ENCODE measurements around the gene ARHGEF2.

The ARHGEF2 gene

DNA sequence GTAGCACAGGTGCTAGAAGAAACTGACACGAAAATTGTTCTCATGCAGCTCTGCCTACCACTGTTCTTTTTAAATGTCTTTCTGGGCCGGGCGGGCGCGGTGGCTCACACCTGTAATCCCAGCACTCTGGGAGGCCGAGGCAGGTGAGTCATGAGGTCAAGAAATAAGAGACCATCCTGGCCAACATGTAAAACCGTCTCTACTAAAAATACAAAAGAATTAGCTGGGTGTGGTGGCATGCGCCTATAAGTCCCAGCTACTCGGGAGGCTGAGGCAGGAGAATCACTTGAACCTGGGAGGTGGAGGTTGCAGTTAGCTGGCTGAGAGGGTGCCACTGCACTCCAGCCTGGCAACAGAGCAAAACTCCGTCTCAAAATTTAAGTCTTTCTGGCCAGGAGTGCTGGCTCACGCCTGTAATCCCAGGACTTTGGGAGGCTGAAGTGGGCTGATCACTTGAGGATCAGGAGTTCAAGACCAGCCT is 66.3 kb downstream of the ARHGEF2 start:
- Mint-ChIP-seq H3K27ac (peak overlapping the region; percentile 98), H3K9me3 (no peaks in the 10 kb centered on the region), H3K4me3 (no peak overlapping the region), H3K4me1 (ENCODE audit: low read depth) (peaks cover 15% of the 10 kb centered on the region), H3K36me3 (ENCODE audit: low read depth) (peaks cover 42% of the 10 kb centered on the region), H3K27me3 (no peaks in the 10 kb centered on the region)
- intact Hi-C loops (cut with micrococcal nuclease) = no loop called here

DNA sequence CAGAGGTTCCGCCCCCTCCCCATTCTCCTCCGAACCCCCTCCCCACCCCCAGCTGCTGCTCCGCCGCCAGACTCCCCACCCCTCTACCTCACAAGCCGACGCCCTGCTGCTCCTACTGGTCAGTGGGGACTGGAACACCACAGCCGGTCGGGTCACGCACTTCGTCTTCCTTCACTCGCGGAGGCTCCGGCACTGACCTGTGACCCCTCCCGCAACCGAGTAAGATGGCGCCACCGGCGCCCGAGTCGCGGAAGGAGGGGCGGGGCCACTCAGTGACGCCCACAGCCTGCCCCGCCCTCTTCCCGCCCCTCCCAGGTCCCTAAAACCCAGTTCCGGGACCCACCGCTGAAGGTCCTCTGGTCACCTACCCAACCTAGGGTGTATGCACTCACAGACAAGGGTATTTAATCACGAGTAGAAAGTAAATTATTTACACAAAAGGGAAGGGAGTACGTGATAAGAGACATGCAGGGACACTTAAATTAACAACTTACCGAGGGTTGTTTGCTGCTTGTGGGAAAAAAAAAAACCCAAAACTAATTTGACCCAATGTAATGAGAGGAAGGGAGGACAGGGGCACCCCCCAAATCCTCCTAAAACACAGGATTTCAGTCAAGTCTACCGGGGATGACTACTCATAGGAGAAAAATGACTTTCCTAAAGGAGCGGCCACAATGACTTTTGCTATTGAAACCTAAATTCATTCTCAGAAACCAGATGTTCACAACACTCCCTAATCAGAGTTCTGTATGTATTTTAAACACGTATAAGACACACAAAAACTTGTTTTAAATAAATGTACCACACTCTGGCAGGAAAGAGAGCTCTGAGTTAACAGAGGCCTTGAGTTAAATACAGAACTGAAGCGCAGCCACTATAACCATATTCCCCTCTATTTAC is 66.9 kb downstream of the ARHGEF2 start, which contains the start of gene RIT1:
Gene RIT1, minus strand, starts transcription at position 194 of the 900 bp plus-strand sequence. CDS start 588 bp downstream, outside the sequence.
- Mint-ChIP-seq H3K36me3 (ENCODE audit: low read depth) (peaks cover 49% of the 10 kb centered on the region), H3K27ac (peak within 1 kb of the TSS; percentile 98), H3K9me3 (no peaks in the 10 kb centered on the region), H3K4me1 (ENCODE audit: low read depth) (peaks cover 15% of the 10 kb centered on the region), H3K27me3 (no peaks in the 10 kb centered on the region), H3K4me3 (peak within 1 kb of the TSS; percentile 98)
- intact Hi-C loops (cut with micrococcal nuclease) = loop anchor here (2.0 kb wide), 1 partner anchor 53 kb away; the partner anchor contains the start of gene SYT11

DNA sequence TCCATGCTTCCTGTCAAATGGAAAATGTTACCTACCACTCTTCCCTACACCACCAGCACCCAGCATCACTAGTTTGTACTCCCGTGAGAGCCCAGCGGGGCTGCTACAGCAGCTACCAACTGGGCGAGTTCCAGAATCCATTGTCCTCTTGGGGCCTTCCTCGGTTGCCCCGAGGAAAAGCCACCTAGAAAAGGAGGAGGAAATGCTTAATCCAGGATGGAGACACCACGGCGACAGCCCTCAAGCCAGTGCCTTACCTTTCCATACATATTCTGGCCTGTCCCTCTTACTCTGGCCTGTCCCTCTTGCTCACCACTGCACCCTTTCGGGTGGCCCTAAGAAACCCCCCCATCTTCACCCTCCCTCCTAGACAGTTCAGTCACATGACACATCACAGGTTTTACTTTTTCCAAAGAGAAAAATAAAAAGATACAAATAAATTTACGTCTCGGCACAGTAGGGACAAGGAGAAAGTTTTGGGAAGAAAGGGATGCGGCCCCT is 67.7 kb downstream of the ARHGEF2 start:
- Mint-ChIP-seq H3K36me3 (ENCODE audit: low read depth) (peaks cover 55% of the 10 kb centered on the region), H3K4me1 (ENCODE audit: low read depth) (peaks cover 15% of the 10 kb centered on the region), H3K27me3 (no peaks in the 10 kb centered on the region), H3K27ac (peak overlapping the region; percentile 98), H3K9me3 (no peaks in the 10 kb centered on the region), H3K4me3 (peak overlapping the region; percentile 98)
- intact Hi-C loops (cut with micrococcal nuclease) = loop anchor here (2.0 kb wide), 1 partner anchor 52 kb away; the partner anchor contains the start of gene SYT11

DNA sequence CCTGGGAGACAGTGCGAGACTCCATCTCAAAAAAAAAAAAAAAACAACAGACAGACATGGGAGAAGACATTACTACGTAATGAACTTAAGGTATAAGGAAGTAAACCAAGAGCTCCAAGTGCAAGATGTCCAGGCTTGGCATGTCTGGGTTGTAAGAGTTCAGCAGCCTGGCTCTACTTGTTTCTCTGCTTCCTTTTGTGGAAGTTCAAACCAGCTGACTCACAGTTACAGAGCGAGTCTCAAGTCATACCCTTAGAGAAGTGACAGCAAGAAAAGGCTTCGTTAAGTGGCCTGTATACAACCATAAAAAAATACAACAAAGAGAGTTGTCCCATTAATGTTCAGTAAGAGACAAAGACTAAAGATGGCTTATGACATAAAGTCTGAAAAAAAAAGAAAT is 68.5 kb downstream of the ARHGEF2 start:
- Mint-ChIP-seq H3K4me1 (ENCODE audit: low read depth) (peaks cover 15% of the 10 kb centered on the region), H3K9me3 (no peaks in the 10 kb centered on the region), H3K27me3 (no peaks in the 10 kb centered on the region), H3K36me3 (ENCODE audit: low read depth) (peaks cover 60% of the 10 kb centered on the region), H3K4me3 (peak overlapping the region; percentile 98), H3K27ac (peak overlapping the region; percentile 98)
- intact Hi-C loops (cut with micrococcal nuclease) = loop anchor here (2.0 kb wide), 1 partner anchor 51 kb away; the partner anchor contains the start of gene SYT11

DNA sequence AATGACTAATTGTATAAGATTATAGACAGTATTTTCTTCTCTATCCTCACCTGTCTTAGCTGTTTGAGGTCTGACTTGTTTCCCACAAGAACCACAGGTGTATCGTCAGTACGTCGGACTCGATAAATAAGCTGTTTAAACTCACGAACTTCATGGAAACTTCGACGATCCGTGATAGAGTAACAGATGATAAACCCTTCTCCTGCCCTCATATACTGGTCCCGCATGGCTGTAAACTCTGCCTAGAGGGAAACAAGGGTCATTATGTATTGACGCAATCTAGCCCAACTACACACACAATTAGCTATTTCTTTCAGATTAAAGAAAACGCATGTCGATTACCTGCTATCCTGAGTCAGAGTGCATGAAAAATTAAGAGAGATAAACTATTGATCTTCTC is 74.1 kb downstream of the ARHGEF2 start:
- Mint-ChIP-seq H3K4me1 (ENCODE audit: low read depth) (peaks cover 6% of the 10 kb centered on the region), H3K36me3 (ENCODE audit: low read depth) (peaks cover 94% of the 10 kb centered on the region), H3K9me3 (no peaks in the 10 kb centered on the region), H3K4me3 (no peak overlapping the region), H3K27me3 (no peaks in the 10 kb centered on the region), H3K27ac (no peak overlapping the region)
- intact Hi-C loops (cut with micrococcal nuclease) = no loop called here

DNA sequence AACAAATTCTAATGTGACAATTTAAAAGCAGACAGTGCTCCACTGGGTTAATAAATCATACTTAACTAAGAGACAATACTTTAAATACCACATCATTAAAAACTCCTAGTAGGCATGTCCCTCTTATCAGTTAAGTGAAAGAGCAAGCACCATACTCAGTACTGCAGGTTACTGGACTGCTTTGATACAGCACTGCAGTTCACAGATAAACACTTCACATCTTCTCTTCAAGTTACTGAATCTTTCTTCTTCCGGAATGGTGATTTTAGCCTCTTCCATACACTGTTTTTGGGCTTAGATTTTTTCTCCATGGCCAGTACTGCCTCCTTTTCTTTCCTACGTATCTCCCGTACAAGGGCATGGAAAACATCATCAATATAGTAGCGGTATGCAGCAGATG is 78.2 kb downstream of the ARHGEF2 start:
- Mint-ChIP-seq H3K27ac (no peak overlapping the region), H3K4me3 (no peak overlapping the region), H3K36me3 (ENCODE audit: low read depth) (peaks cover 95% of the 10 kb centered on the region), H3K4me1 (ENCODE audit: low read depth) (peaks cover 6% of the 10 kb centered on the region), H3K9me3 (no peaks in the 10 kb centered on the region), H3K27me3 (no peaks in the 10 kb centered on the region)
- intact Hi-C loops (cut with micrococcal nuclease) = no loop called here

DNA sequence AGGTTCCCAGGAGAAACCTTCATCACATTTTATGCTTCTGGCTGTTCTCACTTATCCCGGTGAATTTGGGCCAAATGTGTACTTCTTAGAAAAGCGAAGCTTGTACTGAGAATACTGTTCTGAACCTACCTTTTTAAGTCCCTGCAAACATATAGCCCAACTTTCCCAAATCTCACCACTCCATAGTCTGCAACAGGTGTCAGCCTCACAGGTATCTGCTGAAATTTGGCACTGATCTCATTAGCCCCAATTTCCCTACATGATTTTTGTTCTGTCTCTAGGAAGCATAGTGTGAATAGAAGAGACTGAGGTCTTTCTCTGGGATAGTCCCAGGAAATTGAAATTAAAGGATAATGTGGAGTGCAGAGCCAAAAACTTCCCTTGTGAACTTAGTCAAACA is 78.7 kb downstream of the ARHGEF2 start:
- Mint-ChIP-seq H3K27ac (no peak overlapping the region), H3K4me1 (ENCODE audit: low read depth) (peaks cover 6% of the 10 kb centered on the region), H3K27me3 (no peaks in the 10 kb centered on the region), H3K4me3 (no peak overlapping the region), H3K36me3 (ENCODE audit: low read depth) (peaks cover 90% of the 10 kb centered on the region), H3K9me3 (no peaks in the 10 kb centered on the region)
- intact Hi-C loops (cut with micrococcal nuclease) = no loop called here

DNA sequence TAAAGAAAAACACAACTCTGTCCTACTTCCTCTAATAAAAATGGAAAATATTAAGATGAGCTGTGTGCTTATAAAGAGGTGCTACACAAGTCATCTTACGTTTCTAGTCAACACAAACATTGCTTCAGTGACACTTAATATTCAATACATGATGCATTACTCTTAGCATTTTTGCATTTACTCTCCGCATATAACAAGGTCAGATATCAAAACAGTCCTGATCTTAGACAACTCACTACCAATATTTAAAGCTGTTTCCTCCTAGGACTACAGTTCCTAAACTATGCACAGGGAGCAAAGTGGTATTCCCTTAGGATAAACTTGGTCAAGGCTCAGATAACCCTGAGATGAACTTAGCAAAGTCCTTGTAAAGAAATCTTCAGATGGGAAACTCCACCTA is 79.5 kb downstream of the ARHGEF2 start:
- H3K36me3 Mint-ChIP-seq (ENCODE audit: low read depth) = peaks cover 82% of the 10 kb centered on the region
- no peak overlapping the region for H3K27ac Mint-ChIP-seq
- intact Hi-C loops (cut with micrococcal nuclease) = no loop called here

DNA sequence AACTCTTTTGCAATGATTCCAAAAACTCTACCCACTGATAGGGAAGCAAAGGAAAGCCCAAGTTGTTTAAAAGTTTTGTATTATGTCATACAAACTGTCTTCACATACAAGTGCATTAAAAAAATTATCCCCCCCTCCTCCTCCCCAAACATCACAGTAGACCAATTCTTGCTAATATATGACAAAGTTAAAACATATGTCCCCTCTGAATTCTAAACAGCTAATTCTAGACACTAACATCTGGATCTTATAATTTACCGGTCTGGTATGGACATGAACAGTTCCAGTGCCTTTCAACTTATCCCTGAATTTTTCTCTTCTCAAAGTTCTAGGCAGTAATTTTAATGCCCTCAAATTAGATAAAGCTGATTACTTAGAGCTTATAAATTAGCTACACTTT is 80.6 kb downstream of the ARHGEF2 start:
- H3K4me3 Mint-ChIP-seq = no peak overlapping the region
- H3K4me1 Mint-ChIP-seq (ENCODE audit: low read depth) = peaks cover 17% of the 10 kb centered on the region
- no peak overlapping the region for H3K27ac Mint-ChIP-seq
- H3K9me3 Mint-ChIP-seq = no peaks in the 10 kb centered on the region
- intact Hi-C loops (cut with micrococcal nuclease) = no loop called here
- H3K36me3 Mint-ChIP-seq (ENCODE audit: low read depth) = peaks cover 71% of the 10 kb centered on the region
- no peaks in the 10 kb centered on the region for H3K27me3 Mint-ChIP-seq

More for the DNA sequence above, 79.5 kb downstream of the ARHGEF2 start:
- H3K4me1 Mint-ChIP-seq (ENCODE audit: low read depth) = peaks cover 7% of the 10 kb centered on the region
- no peaks in the 10 kb centered on the region for H3K9me3 Mint-ChIP-seq
- no peaks in the 10 kb centered on the region for H3K27me3 Mint-ChIP-seq
- no peak overlapping the region for H3K4me3 Mint-ChIP-seq

All from dendritic cell treated with granulocyte-macrophage colony-stimulating factor and Interleukin-4, amounts not matched to agents 40 ng/mL and 50 ng/mL, for 4 days (primary cell).